T-cell (primary cell): ENCODE measurements around the gene NXPH4. TPM values are rescaled to one million over a fixed set of nuclear protein-coding genes. Genes with fewer than 3 reads are reported as not detected.

Experiments
- ATAC-seq, 4 experiments: fragments of 200-7000 bp in 3 of 4; fragments of 150-1000 bp in 1 of 4; cut with Tn5 transposase; replicated peaks in 1 of 4; 1 replicate in 3 of 4; 2 replicates in 1 of 4; pipeline ENCODE4 v1.10.0; 2021; ENCODE audit warnings: moderate library complexity in 3 of 4, mild to moderate bottlenecking in 2 of 4, moderate number of reproducible peaks in 1 of 4
- CTCF ChIA-PET, 2 donors: fragments of 300-600 bp; sonication (Branson Sonifier 250); formaldehyde crosslinking; loops; one replicate each; lab custom pipeline; 2022; ENCODE audit warnings: antibody characterized with exemption in 2 of 2; lab: Charles Lee
- POLR2A ChIA-PET, 2 donors: fragments of 300-600 bp; sonication (Branson Sonifier 250); formaldehyde crosslinking; loops; one replicate each; lab custom pipeline; 2022; ENCODE audit warnings: antibody characterized with exemption in 2 of 2; lab: Charles Lee
- DNase-seq, 35 experiments: peaks; one replicate each; pipeline versions ENCODE4 v3.0.0 to v3.0.0-alpha.2; 2013 to 2023
- H3K27ac ChIP-seq: one replicate; pipeline ENCODE4 v1.5.1; 2013; ENCODE audit warnings: low read length
- H3K27me3 ChIP-seq, 2 experiments: replicated peaks in 1 of 2; 1 replicate in 1 of 2; 2 replicates in 1 of 2; pipeline versions ENCODE4 v1.6.1 to v1.7.0; 2013; ENCODE audit warnings: low read length in 1 of 2, mixed read lengths in 1 of 2; ENCODE audit not compliant: control insufficient read depth in 2 of 2, insufficient read depth in 2 of 2; ENCODE audit errors: extremely low read depth in 1 of 2
- H3K36me3 ChIP-seq, 2 donors: 1 replicate in 1 of 2; 2 replicates in 1 of 2; pipeline versions ENCODE4 v1.6.1 to v1.7.0; 2013; ENCODE audit warnings: low read length in 1 of 2; ENCODE audit not compliant: control insufficient read depth in 2 of 2, insufficient read depth in 1 of 2; ENCODE audit errors: extremely low read depth in 1 of 2
- H3K4me1 ChIP-seq, 2 experiments: 1 replicate in 1 of 2; 2 replicates in 1 of 2; pipeline versions ENCODE4 v1.6.1 to v1.7.0; 2013; ENCODE audit warnings: low read length in 2 of 2, mixed read lengths in 1 of 2; ENCODE audit not compliant: insufficient read depth in 2 of 2, control insufficient read depth in 1 of 2; ENCODE audit errors: extremely low read depth in 1 of 2
- H3K4me3 ChIP-seq, 2 donors: 1 replicate in 1 of 2; 2 replicates in 1 of 2; pipeline versions ENCODE4 v1.5.1 to v1.7.0; 2013; ENCODE audit warnings: mild to moderate bottlenecking in 2 of 2, low read length in 1 of 2, moderate library complexity in 1 of 2; ENCODE audit not compliant: control insufficient read depth in 1 of 2; ENCODE audit errors: extremely low read depth in 1 of 2
- H3K9me3 ChIP-seq: 2 replicates; pipeline ENCODE4 v1.7.0; 2013
- H3K27ac Mint-ChIP-seq, 2 donors: one replicate each; pipeline ENCODE4 v1.8.0; 2020 to 2021; ENCODE audit warnings: mild to moderate bottlenecking in 2 of 2, mixed read lengths in 2 of 2
- H3K27me3 Mint-ChIP-seq, 2 donors: one replicate each; pipeline ENCODE4 v1.8.0; 2021 to 2022; ENCODE audit warnings: mixed read lengths in 2 of 2
- H3K36me3 Mint-ChIP-seq: one replicate; pipeline ENCODE4 v1.8.0; 2021; ENCODE audit warnings: mixed read lengths
- H3K4me1 Mint-ChIP-seq, 3 donors: one replicate each; pipeline ENCODE4 v1.8.0; 2020 to 2022; ENCODE audit warnings: mixed read lengths in 3 of 3, mild to moderate bottlenecking in 1 of 3
- H3K4me3 Mint-ChIP-seq, 3 donors: one replicate each; pipeline ENCODE4 v1.8.0; 2020 to 2022; ENCODE audit warnings: mild to moderate bottlenecking in 3 of 3, mixed read lengths in 3 of 3, moderate library complexity in 3 of 3
- H3K9me3 Mint-ChIP-seq, 3 donors: one replicate each; pipeline ENCODE4 v1.8.0; 2020 to 2022; ENCODE audit warnings: mixed read lengths in 3 of 3
- WGBS: methylation state at CpG from one replicate; pipeline ENCODE4 v1.1.5; 2013; ENCODE audit warnings: missing lambda C conversion rate; ENCODE audit not compliant: insufficient coverage; 5-methylcytosine and 5-hydroxymethylcytosine counted together
- total RNA-seq, 35 experiments: library from RNA in 6 of 35; stranded (reverse) in 6 of 35; fragments of 120-200 nt in 1 of 35; gene quantifications; one replicate each; pipeline versions ENCODE4 v1.2.1 to v1.2.4 and lab custom pipeline; 2013 to 2026

The NXPH4 gene
- total RNA-seq, 5 donors from 2014 or later (not counting 1 experiment from before 2014, with no cell fraction given), result 0.49 to 4.5 (median 1.0) TPM; not detected in 1

DNA sequence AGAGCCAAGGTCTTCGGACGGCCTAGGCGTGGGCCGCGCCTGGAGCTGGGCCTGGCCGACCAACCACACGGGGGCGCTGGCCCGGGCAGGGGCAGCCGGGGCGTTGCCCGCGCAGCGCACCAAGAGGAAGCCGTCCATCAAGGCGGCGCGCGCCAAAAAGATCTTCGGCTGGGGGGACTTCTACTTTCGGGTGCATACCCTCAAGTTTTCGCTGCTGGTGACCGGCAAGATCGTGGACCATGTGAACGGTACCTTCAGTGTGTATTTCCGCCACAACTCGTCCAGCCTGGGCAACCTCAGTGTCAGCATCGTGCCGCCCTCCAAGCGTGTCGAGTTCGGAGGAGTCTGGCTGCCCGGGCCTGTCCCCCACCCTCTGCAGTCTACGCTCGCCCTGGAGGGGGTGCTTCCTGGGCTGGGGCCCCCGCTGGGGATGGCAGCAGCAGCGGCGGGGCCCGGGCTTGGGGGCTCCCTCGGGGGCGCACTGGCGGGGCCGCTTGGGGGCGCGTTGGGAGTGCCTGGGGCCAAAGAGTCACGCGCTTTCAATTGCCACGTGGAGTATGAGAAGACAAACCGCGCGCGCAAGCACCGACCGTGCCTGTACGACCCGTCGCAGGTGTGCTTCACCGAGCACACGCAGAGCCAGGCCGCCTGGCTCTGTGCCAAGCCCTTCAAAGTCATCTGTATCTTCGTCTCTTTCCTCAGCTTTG, 8.5 kb downstream of the NXPH4 start:
- H3K4me3 ChIP-seq, result peak overlapping the region in 1 of 2 donors; percentile 34

GRCh38 chr12:57225680-57226210, 9.2 kb downstream of the NXPH4 start:
- Histone ChIP-seq H3K4me3 (no peak overlapping the region), H3K9me3 (no peaks in the 10 kb centered on the region), H3K4me1 (peaks cover 21 to 91% of the 10 kb centered on the region in 2 experiments), H3K27me3 (peaks cover 8 to 69% of the 10 kb centered on the region in 2 experiments), H3K27ac (no peak overlapping the region), H3K36me3 (no peaks in the 10 kb centered on the region)
- ChIA-PET CTCF (interaction anchor here (2.5 to 3.9 kb wide), 2 partner anchors 12 to 17 kb away, joined by 15 to 21 read pairs; a partner anchor contains a TSS), POLR2A (no interaction called here)
- no peaks in the 10 kb centered on the region for H3K9me3 Mint-ChIP-seq
- no peaks in the 10 kb centered on the region for H3K36me3 Mint-ChIP-seq
- peak overlapping the region in 1 of 3 donors; percentile 48 for H3K4me3 Mint-ChIP-seq
- H3K4me1 Mint-ChIP-seq, result peaks cover 60 to 81% (median 73%) of the 10 kb centered on the region in 3 donors
- no peak overlapping the region for H3K27ac Mint-ChIP-seq
- ATAC-seq, result no peak
- H3K27me3 Mint-ChIP-seq, result peaks cover 43 to 62% of the 10 kb centered on the region in 2 donors
- 45% methylated on average over 16 of the region's 18 CpGs for WGBS
- DNase-seq, result no peak

More for the DNA sequence above, 8.5 kb downstream of the NXPH4 start:
- Mint-ChIP-seq H3K27me3 (peaks cover 47 to 65% of the 10 kb centered on the region in 2 donors), H3K4me1 (peaks cover 54 to 78% (median 70%) of the 10 kb centered on the region in 3 donors), H3K36me3 (no peaks in the 10 kb centered on the region), H3K4me3 (peak overlapping the region in 1 of 3 donors; percentile 48), H3K9me3 (no peaks in the 10 kb centered on the region), H3K27ac (no peak overlapping the region)
- peaks cover 15 to 91% of the 10 kb centered on the region in 2 experiments for H3K4me1 ChIP-seq
- ChIA-PET CTCF (interaction anchor here (0.9 to 3.9 kb wide), 4 partner anchors 13 to 17 kb away, joined by 3 to 21 read pairs (median 9); a partner anchor contains a TSS), POLR2A (no interaction called here)
- H3K27ac ChIP-seq, result no peak overlapping the region
- H3K27me3 ChIP-seq, result peaks cover 8 to 75% of the 10 kb centered on the region in 2 experiments
- no peaks in the 10 kb centered on the region for H3K9me3 ChIP-seq
- WGBS, result 6% methylated on average over 61 of the region's 61 CpGs
- H3K36me3 ChIP-seq, result no peaks in the 10 kb centered on the region
- ATAC-seq (peak; percentile 42 to 74 (median 57)), DNase-seq (peak in 33 of 35 experiments; percentile 53 to 87 (median 69))

DNA sequence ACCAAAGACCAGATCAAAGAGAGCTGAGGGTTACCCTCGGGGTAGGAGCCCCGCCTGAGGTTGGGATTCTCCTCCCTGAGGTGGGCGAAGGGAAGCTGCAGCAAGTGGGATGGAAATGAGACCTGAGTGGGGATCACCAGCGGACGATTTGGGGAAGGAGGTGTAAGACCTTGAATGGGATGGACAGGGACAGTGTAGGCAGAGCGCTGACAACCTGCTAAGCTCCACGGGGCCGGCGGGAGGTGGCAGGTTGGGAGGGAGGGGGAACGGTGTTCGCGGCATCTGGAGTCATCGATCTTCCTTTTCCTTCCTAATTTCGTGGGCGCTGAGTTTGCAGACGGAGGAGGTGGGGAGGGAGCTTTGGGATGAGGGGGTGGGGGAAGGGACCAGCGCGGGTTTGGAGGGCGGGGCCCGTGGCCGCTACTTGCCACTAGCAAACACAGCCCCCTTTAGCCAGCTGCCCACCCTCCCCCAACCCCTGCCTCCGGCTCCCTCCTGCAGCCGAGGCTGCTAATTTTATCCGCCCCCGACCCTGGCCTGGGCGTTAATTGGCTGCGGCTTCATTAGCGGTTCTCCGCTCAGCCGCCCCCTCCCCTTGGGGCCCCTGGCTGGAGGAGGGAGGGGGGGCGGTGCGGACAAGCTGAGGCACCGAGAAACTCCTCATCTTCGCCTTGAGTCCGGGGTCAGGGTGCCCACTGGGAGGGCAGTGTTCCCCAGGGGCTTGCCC, 10.2 kb downstream of the NXPH4 start:
- WGBS, result 12% methylated on average over 22 of the region's 35 CpGs
- H3K36me3 Mint-ChIP-seq, result peaks cover 3% of the 10 kb centered on the region

GRCh38 chr12:57227315-57228115, 10.9 kb downstream of the NXPH4 start:
- no peak overlapping the region for H3K27ac ChIP-seq
- no peak for ATAC-seq
- Mint-ChIP-seq H3K4me1 (peaks cover 54 to 70% (median 68%) of the 10 kb centered on the region in 3 donors), H3K36me3 (peaks cover 11% of the 10 kb centered on the region), H3K9me3 (no peaks in the 10 kb centered on the region), H3K27ac (peak overlapping the region in 1 of 2 donors; percentile 27), H3K4me3 (no peak overlapping the region), H3K27me3 (peaks cover 27 to 45% of the 10 kb centered on the region in 2 donors)
- no peaks in the 10 kb centered on the region for H3K9me3 ChIP-seq
- H3K36me3 ChIP-seq, result peaks cover 0 to 16% of the 10 kb centered on the region in 2 donors
- CTCF ChIA-PET, result interaction anchor here (0.6 to 3.9 kb wide), 7 partner anchors 9 to 45 kb away, joined by 3 to 21 read pairs (median 7); a partner anchor contains a TSS
- DNase-seq, result no peak
- H3K27me3 ChIP-seq, result peaks cover 8 to 57% of the 10 kb centered on the region in 2 experiments
- POLR2A ChIA-PET, result interaction anchor here in 1 of 2 donors (0.5 kb wide), 1 partner anchor 376 kb away, joined by 3 read pairs; no protein-coding TSS in a partner anchor
- peaks cover 17 to 83% of the 10 kb centered on the region in 2 experiments for H3K4me1 ChIP-seq
- H3K4me3 ChIP-seq, result no peak overlapping the region
- 84% methylated on average over 4 of the region's 8 CpGs for WGBS

More for the DNA sequence above, 10.2 kb downstream of the NXPH4 start:
- H3K4me1 Mint-ChIP-seq, result peaks cover 54 to 75% (median 74%) of the 10 kb centered on the region in 3 donors
- DNase-seq (no peak), ATAC-seq (no peak)
- H3K27me3 Mint-ChIP-seq, result peaks cover 34 to 52% of the 10 kb centered on the region in 2 donors
- no peaks in the 10 kb centered on the region for H3K9me3 Mint-ChIP-seq
- H3K27ac Mint-ChIP-seq, result peak overlapping the region in 1 of 2 donors; percentile 27
- Histone ChIP-seq H3K4me3 (no peak overlapping the region), H3K27me3 (peaks cover 8 to 59% of the 10 kb centered on the region in 2 experiments), H3K36me3 (peaks cover 0 to 8% of the 10 kb centered on the region in 2 donors), H3K27ac (no peak overlapping the region), H3K4me1 (peaks cover 18 to 90% of the 10 kb centered on the region in 2 experiments), H3K9me3 (no peaks in the 10 kb centered on the region)
- POLR2A ChIA-PET, result no interaction called here
- peak overlapping the region in 1 of 3 donors; percentile 42 for H3K4me3 Mint-ChIP-seq
- CTCF ChIA-PET, result interaction anchor here (0.6 to 3.9 kb wide), 9 partner anchors 9 to 254 kb away, joined by 3 to 21 read pairs (median 4); a partner anchor contains a TSS

GRCh38 chr12:57229046-57229633, 12.5 kb downstream of the NXPH4 start:
- Mint-ChIP-seq H3K36me3 (peaks cover 27% of the 10 kb centered on the region), H3K4me1 (peaks cover 45 to 67% (median 53%) of the 10 kb centered on the region in 3 donors), H3K27me3 (peaks cover 13 to 29% of the 10 kb centered on the region in 2 donors), H3K27ac (peak overlapping the region; percentile 84 to 86), H3K9me3 (no peaks in the 10 kb centered on the region), H3K4me3 (peak overlapping the region; percentile 93 to 96 (median 95))
- WGBS, result no CpG with 5 or more reads among the region's 9 CpGs
- Histone ChIP-seq H3K9me3 (no peaks in the 10 kb centered on the region), H3K27me3 (peaks cover 4 to 46% of the 10 kb centered on the region in 2 experiments), H3K27ac (peak overlapping the region; percentile 31), H3K36me3 (peaks cover 15 to 32% of the 10 kb centered on the region in 2 donors), H3K4me3 (peak overlapping the region; percentile 83 to 94), H3K4me1 (peaks cover 17 to 74% of the 10 kb centered on the region in 2 experiments)
- CTCF ChIA-PET, result interaction anchor here (0.6 to 3.1 kb wide), 16 partner anchors 8 to 429 kb away, joined by 3 to 38 read pairs (median 6); a partner anchor contains a TSS
- DNase-seq (peak in 1 of 35 experiments; percentile 61), ATAC-seq (peak; percentile 16 to 20 (median 17))
- POLR2A ChIA-PET, result interaction anchor here (0.5 to 0.7 kb wide), 6 partner anchors 21 to 1321 kb away, joined by 3 to 8 read pairs (median 4); partner anchors contain the start of gene STAC3 (in 1 of the 2)
